ENCODE data around the gene MAGEB3.
"Not testable (repeated sequence)": the region's sequence is repeated elsewhere in the genome, so short reads cannot be mapped to it uniquely, and the experiment has no call there.

MAGEB3 gene, protein sequence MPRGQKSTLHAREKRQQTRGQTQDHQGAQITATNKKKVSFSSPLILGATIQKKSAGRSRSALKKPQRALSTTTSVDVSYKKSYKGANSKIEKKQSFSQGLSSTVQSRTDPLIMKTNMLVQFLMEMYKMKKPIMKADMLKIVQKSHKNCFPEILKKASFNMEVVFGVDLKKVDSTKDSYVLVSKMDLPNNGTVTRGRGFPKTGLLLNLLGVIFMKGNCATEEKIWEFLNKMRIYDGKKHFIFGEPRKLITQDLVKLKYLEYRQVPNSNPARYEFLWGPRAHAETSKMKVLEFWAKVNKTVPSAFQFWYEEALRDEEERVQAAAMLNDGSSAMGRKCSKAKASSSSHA

GRCh38 chrX:30230395-30230794, at the start of gene MAGEB3:
Gene MAGEB3, plus strand, starts transcription at chrX:30230657. Its CDS starts 5,268 bp downstream, at chrX:30235925.
- H3K4me3 ChIP-seq (ENCODE audit: control insufficient read depth, low read depth, low read length): no peak within 1 kb of the TSS
- DNase-seq (ENCODE audit: low read depth): no peak
- no peak for TF ChIP-seq CTCF (IDR thresholded peaks at IDR 0.05; ENCODE audit: control insufficient read depth, insufficient read depth, low read depth, low read length, missing control alignments)

GRCh38 chrX:30181353-30181752, 49.1 kb upstream of the MAGEB3 start:
- H3K4me3 ChIP-seq (ENCODE audit: control insufficient read depth, low read depth, low read length): no peak overlapping the region
- TF ChIP-seq CTCF (IDR thresholded peaks at IDR 0.05; ENCODE audit: control insufficient read depth, insufficient read depth, low read depth, low read length, missing control alignments): no peak
- no peak for DNase-seq (ENCODE audit: low read depth)

GRCh38 chrX:30183554-30183953, 46.9 kb upstream of the MAGEB3 start:
- no peak for TF ChIP-seq CTCF (IDR thresholded peaks at IDR 0.05; ENCODE audit: control insufficient read depth, insufficient read depth, low read depth, low read length, missing control alignments)
- no peak overlapping the region for H3K4me3 ChIP-seq (ENCODE audit: control insufficient read depth, low read depth, low read length)
- DNase-seq (ENCODE audit: low read depth): no peak

GRCh38 chrX:30190426-30190825, 40.0 kb upstream of the MAGEB3 start:
- H3K4me3 ChIP-seq (ENCODE audit: control insufficient read depth, low read depth, low read length): no peak overlapping the region
- no peak for TF ChIP-seq CTCF (IDR thresholded peaks at IDR 0.05; ENCODE audit: control insufficient read depth, insufficient read depth, low read depth, low read length, missing control alignments)
- DNase-seq (ENCODE audit: low read depth): no peak

DNA sequence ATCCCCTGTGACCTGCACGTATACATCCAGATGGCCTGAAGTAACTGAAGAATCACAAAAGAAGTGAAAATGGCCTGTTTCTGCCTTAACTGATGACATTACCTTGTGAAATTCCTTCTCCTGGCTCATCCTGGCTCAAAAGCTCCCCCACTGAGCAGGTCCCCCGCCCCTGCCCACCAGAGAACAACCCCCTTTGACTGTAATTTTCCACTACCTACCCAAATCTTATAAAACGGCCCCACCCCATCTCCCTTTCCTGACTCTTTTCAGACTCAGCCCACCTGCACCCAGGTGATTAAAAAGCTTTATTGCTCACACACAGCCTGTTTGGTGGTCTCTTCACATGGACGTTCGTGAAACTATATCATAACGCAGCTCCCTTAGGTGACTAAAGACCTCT, 36.5 kb upstream of the MAGEB3 start:
- H3K4me3 ChIP-seq (ENCODE audit: control insufficient read depth, low read depth, low read length); DNase-seq (ENCODE audit: low read depth): not testable (repeated sequence)

GRCh38 chrX:30196322-30196721, 34.1 kb upstream of the MAGEB3 start:
- no peak for DNase-seq (ENCODE audit: low read depth)
- TF ChIP-seq CTCF (IDR thresholded peaks at IDR 0.05; ENCODE audit: control insufficient read depth, insufficient read depth, low read depth, low read length, missing control alignments): no peak
- H3K4me3 ChIP-seq (ENCODE audit: control insufficient read depth, low read depth, low read length): no peak overlapping the region

DNA sequence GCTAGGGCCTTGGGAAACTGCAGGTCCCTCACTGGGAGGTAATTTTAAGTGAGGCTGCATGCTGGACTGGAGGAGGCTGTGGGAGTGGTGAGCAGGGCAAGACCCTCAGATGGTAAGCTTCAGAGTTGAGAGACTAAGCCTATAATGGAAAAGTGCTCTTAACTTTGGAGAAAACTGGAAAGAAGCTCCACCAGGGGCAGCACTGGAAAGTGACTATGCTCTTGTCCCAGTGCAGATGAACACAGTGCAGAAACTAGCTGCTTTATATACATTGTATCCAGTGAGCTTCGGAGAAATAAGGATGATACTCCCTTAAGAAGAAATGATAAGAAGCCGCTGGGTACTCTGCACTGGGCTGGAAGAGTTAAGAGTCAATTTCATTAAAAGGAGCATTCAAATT, 18.3 kb upstream of the MAGEB3 start:
- no peak for DNase-seq (ENCODE audit: low read depth)
- no peak for TF ChIP-seq CTCF (IDR thresholded peaks at IDR 0.05; ENCODE audit: control insufficient read depth, insufficient read depth, low read depth, low read length, missing control alignments)
- H3K4me3 ChIP-seq (ENCODE audit: control insufficient read depth, low read depth, low read length): no peak overlapping the region

All from AG09309 (cell line).